AG08395 (cell line): ENCODE data around the gene MED16.

ENCODE experiments used
- DNase-seq: peaks from one replicate; pipeline ENCODE4 v3.0.0; 2012; ENCODE audit warnings: mixed read lengths, low spot score

The MED16 gene

GRCh38 chr19:928471-929202 is 35.6 kb upstream of the MED16 start:
- DNase-seq: peak; percentile 54

DNA sequence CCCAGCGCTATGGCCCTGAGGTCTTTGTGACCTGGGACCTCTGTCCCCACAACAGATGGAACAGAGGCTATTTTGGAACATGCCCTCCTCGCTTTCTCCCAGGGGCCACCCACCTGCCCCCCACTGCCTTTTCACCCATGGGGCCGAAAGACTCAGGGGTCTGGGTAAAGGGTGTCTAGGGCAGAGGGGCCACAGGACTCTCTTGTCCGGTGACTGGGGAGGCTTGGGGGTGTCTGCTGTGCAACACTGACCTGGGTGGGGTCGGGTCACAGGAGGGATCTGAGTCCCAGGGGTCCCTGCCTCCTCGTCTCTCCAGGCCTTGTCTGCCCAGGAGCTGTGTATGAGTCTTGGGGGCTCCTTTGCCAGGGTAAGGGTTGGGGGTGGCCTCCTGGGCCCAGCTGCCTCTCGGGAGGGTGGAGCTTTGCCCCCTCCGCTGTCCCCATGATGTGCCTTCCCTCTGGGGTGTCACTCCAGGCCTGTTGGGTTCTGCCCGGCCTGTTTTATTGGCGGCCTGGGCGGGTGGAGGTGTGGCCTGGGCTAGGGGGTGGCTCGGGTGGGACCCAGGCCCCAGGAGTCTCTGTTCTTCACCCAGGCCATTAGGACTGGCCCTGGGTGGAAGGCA is 34.9 kb upstream of the MED16 start:
- DNase-seq: peak; percentile 32

GRCh38 chr19:927351-927779 is 34.4 kb upstream of the MED16 start:
- peak; percentile 34 for DNase-seq

- peak; percentile 59 for DNase-seq
These were observed 33.8 kb upstream of the MED16 start for GRCh38 chr19:926589-927350.

DNA sequence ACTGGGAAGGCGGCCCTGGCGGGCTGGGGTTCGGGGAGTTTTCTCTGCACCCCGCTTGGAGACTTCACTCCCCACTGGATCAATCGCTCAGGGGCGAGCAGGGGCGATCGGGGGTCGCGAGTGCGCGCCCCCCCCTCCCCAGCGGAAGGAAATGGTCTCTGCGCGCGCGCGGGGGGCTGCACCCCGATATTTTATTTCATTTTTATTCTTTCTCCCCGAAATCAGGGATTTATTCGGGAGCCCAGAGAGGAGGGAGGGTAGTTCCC is 33.3 kb upstream of the MED16 start:
- DNase-seq: no peak

GRCh38 chr19:925526-926322 is 32.7 kb upstream of the MED16 start, which contains the start of gene ARID3A:
ARID3A (plus strand) TSS chr19:926035; CDS start chr19:929529, 3,494 bp downstream.
- DNase-seq: peak; percentile 89

- peak; percentile 44 for DNase-seq
These were observed 32.1 kb upstream of the MED16 start for GRCh38 chr19:925087-925525.

GRCh38 chr19:924553-925086 is 31.6 kb upstream of the MED16 start:
- no peak for DNase-seq

GRCh38 chr19:920051-920864 is 27.3 kb upstream of the MED16 start:
- DNase-seq: no peak

GRCh38 chr19:919199-920050 is 26.4 kb upstream of the MED16 start:
- no peak for DNase-seq

DNA sequence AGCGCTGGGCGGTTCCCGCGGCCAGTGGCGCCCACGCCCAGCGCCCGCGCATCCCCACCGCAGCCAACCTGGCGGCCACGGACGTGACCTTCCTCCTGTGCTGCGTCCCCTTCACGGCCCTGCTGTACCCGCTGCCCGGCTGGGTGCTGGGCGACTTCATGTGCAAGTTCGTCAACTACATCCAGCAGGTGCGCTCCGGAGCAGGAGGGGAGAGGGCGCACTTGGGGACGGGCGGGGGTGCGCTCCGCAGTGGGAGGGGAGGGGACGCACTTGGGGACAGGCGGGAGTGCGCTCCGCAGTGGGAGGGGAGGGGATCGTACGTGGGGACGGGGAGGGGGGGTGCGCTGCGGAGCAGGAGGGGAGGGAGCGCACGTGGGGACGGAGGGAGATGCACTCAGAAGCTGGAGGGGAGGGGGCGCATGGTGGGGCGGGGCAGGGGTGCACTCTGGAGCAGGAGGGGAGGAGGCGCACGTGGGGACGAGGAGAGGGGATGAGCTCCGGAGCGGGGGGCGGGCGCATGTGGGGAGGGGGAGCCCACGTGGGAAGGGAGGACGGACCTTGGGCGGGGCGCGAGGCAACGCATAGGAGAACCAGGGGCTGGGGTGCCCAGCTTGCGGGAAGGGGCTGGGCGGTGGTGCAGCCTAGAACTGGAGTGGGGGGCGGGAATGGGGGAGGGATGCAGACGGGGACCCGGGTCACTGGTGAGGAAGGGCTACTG is 25.7 kb upstream of the MED16 start:
- no peak for DNase-seq

DNA sequence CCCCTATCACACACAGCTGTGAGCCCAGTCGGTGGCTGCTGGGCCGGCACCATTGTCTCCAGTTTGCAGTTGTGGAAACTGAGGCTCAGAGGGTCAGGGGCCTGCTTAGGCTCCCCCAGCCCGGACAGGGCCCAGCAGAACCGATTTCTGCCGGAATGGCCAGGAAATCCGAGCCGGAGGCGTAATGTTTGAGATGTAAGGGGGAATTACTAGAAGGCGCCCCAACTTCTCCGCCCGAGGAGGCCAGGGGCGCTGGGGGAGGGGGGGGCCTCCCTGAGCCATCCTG is 25.1 kb upstream of the MED16 start:
- DNase-seq: no peak

GRCh38 chr19:917323-918151 is 24.6 kb upstream of the MED16 start, which contains the start of gene KISS1R:
KISS1R (plus strand) TSS chr19:917333; CDS start chr19:917503, 170 bp downstream.
- DNase-seq: no peak

DNA sequence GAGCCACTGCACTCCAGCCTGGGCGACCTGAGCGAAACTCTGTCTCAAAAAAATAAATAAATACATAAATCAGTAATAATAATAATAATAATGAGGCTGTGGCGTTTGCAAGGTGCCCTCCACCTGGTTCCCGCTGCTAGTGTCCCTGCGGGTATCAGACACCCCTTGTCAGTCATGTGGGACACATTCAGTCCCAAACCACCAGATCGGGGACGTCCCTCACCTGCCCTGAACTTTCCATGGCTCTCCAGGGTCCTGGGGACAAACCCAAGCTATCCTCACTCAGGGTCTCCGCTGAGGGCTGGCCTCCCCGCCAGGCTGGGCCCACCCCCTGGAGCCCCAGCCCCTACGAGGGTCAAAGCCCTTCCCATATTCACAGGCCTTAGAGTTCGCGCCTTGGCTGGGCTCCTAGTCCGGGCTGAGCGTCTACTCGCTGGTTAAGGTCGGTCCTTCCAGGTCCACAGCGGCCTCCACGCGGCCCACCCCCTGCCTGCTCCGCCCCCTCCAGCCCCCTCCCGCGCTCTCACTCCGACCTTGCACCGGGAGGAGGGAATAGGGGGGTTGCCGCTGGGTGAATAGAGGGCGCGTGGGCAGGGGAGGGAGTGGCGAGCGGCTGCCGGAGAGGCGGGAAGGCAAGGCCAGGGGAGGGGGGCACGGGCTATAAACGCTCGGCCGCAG is 23.8 kb upstream of the MED16 start:
- DNase-seq: no peak

GRCh38 chr19:913080-913748 is 20.2 kb upstream of the MED16 start, which contains the start of gene R3HDM4:
R3HDM4 (minus strand) TSS chr19:913219; CDS start chr19:913157, 62 bp downstream.
- peak; percentile 93 for DNase-seq

- DNase-seq: no peak
These were observed 19.4 kb upstream of the MED16 start for GRCh38 chr19:912181-913079.
